OCI-LY1 (cell line): ENCODE measurements around the gene PDE4D.

Experiments used
- H2AFZ ChIP-seq: fragments of 200-600 bp; sonication (generic), shearing (Covaris generic); 2 replicates; pipeline ENCODE4 v1.6.0; 2014; ENCODE audit warnings: antibody characterized with exemption, mild to moderate bottlenecking, low read length
- H3F3A ChIP-seq: fragments of 200-600 bp; sonication (generic), shearing (Covaris generic); 2 replicates; pipeline ENCODE4 v1.6.0; 2014; ENCODE audit warnings: mild to moderate bottlenecking, antibody characterized with exemption, low read length, moderate library complexity; ENCODE audit not compliant: insufficient read depth
- H3K27ac ChIP-seq: fragments of 200-600 bp; sonication (generic); 2 replicates; pipeline ENCODE4 v1.5.1; 2014; ENCODE audit warnings: low read length, mixed run types, mild to moderate bottlenecking, low read depth; ENCODE audit not compliant: poor library complexity, severe bottlenecking
- H3K27me3 ChIP-seq: fragments of 200-600 bp; sonication (generic); 2 replicates; pipeline ENCODE4 v1.6.0; 2014; ENCODE audit warnings: antibody characterized with exemption, mild to moderate bottlenecking, low read length, moderate library complexity; ENCODE audit not compliant: insufficient read depth
- H3K36me3 ChIP-seq: fragments of 200-600 bp; sonication (generic); 2 replicates; pipeline ENCODE4 v1.6.1; 2014; ENCODE audit warnings: mild to moderate bottlenecking, antibody characterized with exemption, low read length, moderate library complexity, mixed read lengths; ENCODE audit not compliant: insufficient read depth
- H3K4me1 ChIP-seq: fragments of 200-600 bp; sonication (generic); 2 replicates; pipeline ENCODE4 v1.5.1; 2014; ENCODE audit warnings: mild to moderate bottlenecking, low read length, moderate library complexity; ENCODE audit not compliant: insufficient read depth, severe bottlenecking
- H3K4me2 ChIP-seq: fragments of 200-600 bp; sonication (generic), shearing (Covaris generic); 2 replicates; pipeline ENCODE4 v1.6.1; 2014; ENCODE audit warnings: low read length
- H3K4me3 ChIP-seq: fragments of 200-600 bp; sonication (generic); 2 replicates; pipeline ENCODE4 v1.5.1; 2014; ENCODE audit warnings: low read length, low read depth, mild to moderate bottlenecking, mixed read lengths; ENCODE audit not compliant: poor library complexity, severe bottlenecking
- H3K79me2 ChIP-seq: fragments of 200-600 bp; shearing (Covaris generic); 2 replicates; pipeline ENCODE4 v1.6.1; 2016; ENCODE audit warnings: mixed run types, low read length, mixed read lengths; ENCODE audit not compliant: insufficient read depth
- H3K9ac ChIP-seq: fragments of 200-600 bp; sonication (generic), shearing (Covaris generic); 2 replicates; pipeline ENCODE4 v1.6.1; 2014; ENCODE audit warnings: mild to moderate bottlenecking, low read length, mixed read lengths
- H3K9me2 ChIP-seq: fragments of 200-600 bp; sonication (generic), shearing (Covaris generic); 2 replicates; pipeline ENCODE4 v1.6.1; 2014; ENCODE audit warnings: low read depth, mild to moderate bottlenecking, low read length, mixed read lengths
- H3K9me3 ChIP-seq: fragments of 200-600 bp; shearing (Covaris generic); 2 replicates; pipeline ENCODE4 v1.6.1; 2014; ENCODE audit warnings: low read length, mixed read lengths
- H4K20me1 ChIP-seq: fragments of 200-600 bp; sonication (generic), shearing (Covaris generic); 2 replicates; pipeline ENCODE4 v1.6.0; 2016; ENCODE audit warnings: mild to moderate bottlenecking, low read length; ENCODE audit not compliant: insufficient read depth
- CTCF ChIP-seq: fragments of 200-600 bp; sonication (generic), shearing (Covaris generic); IDR thresholded peaks from 2 replicates; pipeline ENCODE4 v1.5.1; 2017; ENCODE audit warnings: mild to moderate bottlenecking, antibody characterized with exemption, low read length, moderate library complexity, mixed read lengths
- EZH2 ChIP-seq: fragments of 200-600 bp; sonication (generic), shearing (Covaris generic); IDR thresholded peaks from 2 replicates; pipeline ENCODE4 v1.8.0; 2017; ENCODE audit warnings: borderline replicate concordance, mixed run types, mild to moderate bottlenecking, antibody characterized with exemption, low read length, moderate library complexity, mixed read lengths

PDE4D gene

DNA sequence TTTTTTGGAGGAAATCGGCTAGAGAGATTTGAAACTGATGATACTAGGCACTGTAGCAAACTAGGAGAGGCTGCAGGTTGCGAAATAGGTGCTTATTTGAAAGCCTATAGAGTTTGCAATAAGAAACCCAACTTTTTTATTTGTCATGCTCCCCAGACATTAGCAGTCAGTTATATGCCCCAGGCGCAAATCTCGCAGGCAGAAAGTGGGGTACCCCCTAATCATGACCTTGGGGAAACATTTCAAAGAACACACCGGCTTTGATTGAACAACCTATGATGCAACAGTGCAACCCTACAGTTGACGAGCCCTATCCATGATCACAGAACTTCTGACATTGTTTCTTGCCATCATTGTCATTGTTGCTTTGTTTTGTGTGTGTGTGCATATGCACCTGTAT, 800.2 kb downstream of the PDE4D start:
- H3K27ac ChIP-seq = no peak overlapping the region
- H2AFZ ChIP-seq = no peak overlapping the region
- H4K20me1 ChIP-seq = no peaks in the 10 kb centered on the region
- H3K4me2 ChIP-seq = no peak overlapping the region
- H3K9ac ChIP-seq = no peak overlapping the region
- H3K4me1 ChIP-seq = no peaks in the 10 kb centered on the region
- no peaks in the 10 kb centered on the region for H3K36me3 ChIP-seq
- no peaks in the 10 kb centered on the region for H3K79me2 ChIP-seq
- no peaks in the 10 kb centered on the region for H3F3A ChIP-seq
- no peaks in the 10 kb centered on the region for H3K27me3 ChIP-seq
- H3K4me3 ChIP-seq = no peak overlapping the region
- no peaks in the 10 kb centered on the region for H3K9me2 ChIP-seq
- TF ChIP-seq EZH2 = no peak
- no peaks in the 10 kb centered on the region for H3K9me3 ChIP-seq

GRCh38 chr5:59092758-59093157, 800.8 kb downstream of the PDE4D start:
- H2AFZ ChIP-seq = no peak overlapping the region
- H3K4me3 ChIP-seq = no peak overlapping the region
- H3F3A ChIP-seq = no peaks in the 10 kb centered on the region
- no peaks in the 10 kb centered on the region for H3K79me2 ChIP-seq
- H3K27ac ChIP-seq = no peak overlapping the region
- no peaks in the 10 kb centered on the region for H3K9me2 ChIP-seq
- no peak overlapping the region for H3K9ac ChIP-seq
- H3K9me3 ChIP-seq = no peaks in the 10 kb centered on the region
- no peaks in the 10 kb centered on the region for H4K20me1 ChIP-seq
- H3K4me2 ChIP-seq = no peak overlapping the region
- H3K36me3 ChIP-seq = no peaks in the 10 kb centered on the region
- H3K4me1 ChIP-seq = no peaks in the 10 kb centered on the region
- TF ChIP-seq EZH2 = no peak
- no peak for TF ChIP-seq CTCF
- H3K27me3 ChIP-seq = no peaks in the 10 kb centered on the region

DNA sequence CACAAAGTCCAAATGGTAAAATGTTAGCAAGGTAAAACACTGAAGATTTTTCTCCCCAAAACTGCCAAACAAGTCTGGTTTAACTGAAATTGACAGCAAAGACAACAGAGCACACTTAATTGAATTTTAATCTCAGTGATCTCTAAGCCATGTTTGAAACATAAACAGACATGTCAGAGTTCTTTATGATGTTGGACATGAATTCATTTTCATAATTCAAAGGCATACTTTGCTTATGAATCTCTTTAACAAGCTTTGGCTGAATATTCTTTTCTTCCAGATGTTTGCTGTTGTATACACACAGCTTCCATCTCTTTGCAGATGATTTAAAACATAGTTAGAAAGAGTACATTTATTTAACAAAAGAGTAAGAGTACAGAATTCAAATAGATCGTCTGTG, 801.6 kb downstream of the PDE4D start:
- Histone ChIP-seq H3K27ac (no peak overlapping the region), H3K4me3 (no peak overlapping the region)

More for the DNA sequence above, 801.6 kb downstream of the PDE4D start:
- Histone ChIP-seq H4K20me1 (no peaks in the 10 kb centered on the region), H2AFZ (no peak overlapping the region), H3K9ac (no peak overlapping the region), H3K4me1 (no peaks in the 10 kb centered on the region), H3K9me2 (no peaks in the 10 kb centered on the region), H3K36me3 (no peaks in the 10 kb centered on the region), H3K4me2 (no peak overlapping the region), H3F3A (no peaks in the 10 kb centered on the region), H3K79me2 (no peaks in the 10 kb centered on the region), H3K9me3 (no peaks in the 10 kb centered on the region), H3K27me3 (no peaks in the 10 kb centered on the region)
- TF ChIP-seq CTCF = no peak
- no peak for TF ChIP-seq EZH2
